GM20000 (cell line): ENCODE measurements around the gene EXOC6B.

Experiments
- DNase-seq: peaks from one replicate; pipeline ENCODE4 v3.0.0; 2012; ENCODE audit warnings: low spot score
- CTCF ChIP-seq: IDR thresholded peaks from 2 replicates; pipeline ENCODE4 v1.5.1; 2012; ENCODE audit warnings: mild to moderate bottlenecking, control low read depth; ENCODE audit errors: extremely low read depth, missing control alignments

The EXOC6B gene

GRCh38 chr2:72236445-72237067, 589.3 kb downstream of the EXOC6B start:
- TF ChIP-seq CTCF = no peak
- no peak for DNase-seq

- no peak for TF ChIP-seq CTCF
- no peak for DNase-seq
Measured at GRCh38 chr2:72235497-72236415, 590.1 kb downstream of the EXOC6B start.

- no peak for DNase-seq
- TF ChIP-seq CTCF = no peak
Measured at GRCh38 chr2:72233211-72233610, 592.6 kb downstream of the EXOC6B start.

- DNase-seq = no peak
- no peak for TF ChIP-seq CTCF
Measured at GRCh38 chr2:72222829-72223564, 602.8 kb downstream of the EXOC6B start.

- no peak for TF ChIP-seq CTCF
- DNase-seq = no peak
Measured at GRCh38 chr2:72220170-72220569, 605.7 kb downstream of the EXOC6B start.

GRCh38 chr2:72214429-72215143, 611.2 kb downstream of the EXOC6B start:
- DNase-seq = no peak
- TF ChIP-seq CTCF = no peak

- DNase-seq = no peak
- TF ChIP-seq CTCF = no peak
Measured at GRCh38 chr2:72212486-72212855, 613.4 kb downstream of the EXOC6B start.
